ENCODE measurements around the gene KRT79. TPM values are rescaled to one million over a fixed set of nuclear protein-coding genes. Genes with fewer than 3 reads are reported as not detected.

The KRT79 gene
- total and polyA plus RNA-seq, 2 experiments from 2014 or later: 0.07 TPM; not detected in 1

DNA sequence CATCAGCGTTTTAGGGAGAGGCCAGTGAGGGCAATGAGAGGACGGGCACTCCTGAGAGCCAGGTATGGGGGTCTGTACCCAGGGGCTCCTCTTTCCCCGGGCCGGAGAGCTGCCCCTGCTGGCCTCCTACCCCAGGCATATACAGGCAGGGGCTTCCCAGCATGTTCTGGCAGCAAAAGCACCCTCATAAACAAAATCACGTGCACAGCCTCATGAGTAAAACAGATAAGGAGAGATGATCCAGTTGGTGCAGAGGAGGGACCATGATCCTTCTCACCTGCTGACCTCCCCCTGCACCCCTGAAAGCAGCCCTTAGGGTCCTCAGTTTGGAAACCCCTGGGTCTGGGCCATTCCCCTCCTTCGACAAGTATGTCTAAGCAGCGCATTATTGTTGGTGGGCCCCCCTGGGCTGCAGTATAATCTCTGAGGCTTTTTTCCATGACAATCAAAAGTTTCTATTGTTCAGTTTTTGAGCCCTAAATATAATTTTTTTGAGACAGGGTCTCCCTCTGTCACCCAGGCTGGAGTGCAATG is 15.2 kb downstream of the KRT79 start:
- H3K27ac ChIP-seq: no peak overlapping the region
- peaks cover 6% of the 10 kb centered on the region for H3K27me3 ChIP-seq
- no peaks in the 10 kb centered on the region for H3K36me3 ChIP-seq (replicated peaks; ENCODE audit: insufficient read depth, low read depth)
- WGBS (ENCODE audit: low lambda C conversion rate, missing lambda C conversion rate): 57% methylated on average over 7 of the region's 7 CpGs
- H2AFZ ChIP-seq: no peak overlapping the region
- H3K9me2 ChIP-seq (replicated peaks; ENCODE audit: insufficient read depth): no peaks in the 10 kb centered on the region
- peaks cover 20% of the 10 kb centered on the region for H3K4me1 ChIP-seq (ENCODE audit: insufficient read depth)
- DNase-seq (ENCODE audit: low spot score): peak; percentile 44
- TF ChIP-seq, protein P1, sequence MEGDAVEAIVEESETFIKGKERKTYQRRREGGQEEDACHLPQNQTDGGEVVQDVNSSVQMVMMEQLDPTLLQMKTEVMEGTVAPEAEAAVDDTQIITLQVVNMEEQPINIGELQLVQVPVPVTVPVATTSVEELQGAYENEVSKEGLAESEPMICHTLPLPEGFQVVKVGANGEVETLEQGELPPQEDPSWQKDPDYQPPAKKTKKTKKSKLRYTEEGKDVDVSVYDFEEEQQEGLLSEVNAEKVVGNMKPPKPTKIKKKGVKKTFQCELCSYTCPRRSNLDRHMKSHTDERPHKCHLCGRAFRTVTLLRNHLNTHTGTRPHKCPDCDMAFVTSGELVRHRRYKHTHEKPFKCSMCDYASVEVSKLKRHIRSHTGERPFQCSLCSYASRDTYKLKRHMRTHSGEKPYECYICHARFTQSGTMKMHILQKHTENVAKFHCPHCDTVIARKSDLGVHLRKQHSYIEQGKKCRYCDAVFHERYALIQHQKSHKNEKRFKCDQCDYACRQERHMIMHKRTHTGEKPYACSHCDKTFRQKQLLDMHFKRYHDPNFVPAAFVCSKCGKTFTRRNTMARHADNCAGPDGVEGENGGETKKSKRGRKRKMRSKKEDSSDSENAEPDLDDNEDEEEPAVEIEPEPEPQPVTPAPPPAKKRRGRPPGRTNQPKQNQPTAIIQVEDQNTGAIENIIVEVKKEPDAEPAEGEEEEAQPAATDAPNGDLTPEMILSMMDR (IDR thresholded peaks at IDR 0.05; ENCODE audit: poor library complexity): no peak
- no peaks in the 10 kb centered on the region for H3K79me2 ChIP-seq
- no peaks in the 10 kb centered on the region for H4K20me1 ChIP-seq (ENCODE audit: insufficient read depth, poor library complexity, severe bottlenecking)
- no peaks in the 10 kb centered on the region for H3K9me3 ChIP-seq (ENCODE audit: low read depth)
- H3K4me3 ChIP-seq: no peak overlapping the region
- peak overlapping the region; percentile 45 for H3K4me2 ChIP-seq

DNA sequence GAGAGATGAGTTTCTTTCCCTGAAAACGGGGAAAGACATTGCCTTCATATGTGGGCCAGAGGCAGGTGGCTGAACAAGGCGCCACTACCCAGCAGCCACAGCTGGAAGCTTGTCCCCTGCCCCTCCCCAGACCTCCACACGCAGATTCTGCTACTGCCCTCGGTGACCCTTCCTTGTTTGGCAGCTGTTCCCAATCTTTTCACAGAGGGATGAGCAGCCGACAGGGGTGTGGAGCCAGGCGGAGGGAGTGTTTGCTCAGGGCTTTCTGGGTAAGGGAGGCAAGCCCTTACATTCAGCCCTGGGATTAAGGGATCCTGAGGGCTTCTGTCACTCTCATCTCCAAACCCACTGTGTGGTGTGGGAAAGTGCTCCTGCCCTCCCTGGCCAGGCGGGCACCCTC is 15.7 kb downstream of the KRT79 start:
- Histone ChIP-seq H3K9me2 (replicated peaks; ENCODE audit: insufficient read depth) (no peaks in the 10 kb centered on the region), H3K9me3 (ENCODE audit: low read depth) (no peaks in the 10 kb centered on the region), H2AFZ (no peak overlapping the region), H4K20me1 (ENCODE audit: insufficient read depth, poor library complexity, severe bottlenecking) (no peaks in the 10 kb centered on the region), H3K4me2 (peak overlapping the region; percentile 45), H3K27ac (no peak overlapping the region), H3K27me3 (peaks cover 6% of the 10 kb centered on the region), H3K4me3 (no peak overlapping the region), H3K79me2 (no peaks in the 10 kb centered on the region), H3K36me3 (replicated peaks; ENCODE audit: insufficient read depth, low read depth) (no peaks in the 10 kb centered on the region), H3K4me1 (ENCODE audit: insufficient read depth) (peaks cover 21% of the 10 kb centered on the region)
- TF ChIP-seq, protein P1 (IDR thresholded peaks at IDR 0.05; ENCODE audit: poor library complexity): no peak
- TF ChIP-seq EZH2phosphoT487 (IDR thresholded peaks at IDR 0.05; ENCODE audit: low read depth, severe bottlenecking, unreplicated experiment) (no peak), EZH2 (IDR thresholded peaks at IDR 0.05; ENCODE audit: borderline replicate concordance) (no peak)
- 20% methylated on average over 7 of the region's 7 CpGs for WGBS (ENCODE audit: low lambda C conversion rate, missing lambda C conversion rate)
- peak; percentile 29 for DNase-seq (ENCODE audit: low spot score)

DNA sequence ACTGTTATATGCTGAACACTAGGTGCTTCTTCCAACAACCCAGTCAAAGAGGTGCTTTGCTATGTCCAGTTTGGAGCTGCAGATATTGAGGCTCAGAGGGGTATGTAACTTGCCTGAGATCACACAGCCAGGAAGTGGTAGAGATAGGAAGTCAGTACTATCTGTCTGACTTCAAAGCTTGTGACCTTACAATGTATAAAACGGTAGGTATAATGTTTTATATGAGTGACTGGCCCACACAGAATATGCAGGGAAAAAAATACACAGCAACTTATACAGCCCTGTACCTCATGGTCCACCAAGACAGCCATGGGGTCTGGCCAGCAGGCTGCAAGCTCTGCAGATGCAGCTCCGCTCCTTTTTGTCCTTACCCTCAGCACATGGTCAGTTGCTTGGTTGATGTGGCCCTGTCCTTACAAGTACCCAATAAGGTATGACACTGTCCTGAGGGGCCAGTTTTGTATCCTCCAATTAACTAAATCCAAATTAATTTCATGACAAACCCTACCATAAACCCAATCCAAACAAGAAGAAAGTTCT is 16.3 kb downstream of the KRT79 start:
- H3K9me3 ChIP-seq (ENCODE audit: low read depth): no peaks in the 10 kb centered on the region
- 83% methylated on average over 2 of the region's 2 CpGs for WGBS (ENCODE audit: low lambda C conversion rate, missing lambda C conversion rate)
- TF ChIP-seq EZH2phosphoT487 (IDR thresholded peaks at IDR 0.05; ENCODE audit: low read depth, severe bottlenecking, unreplicated experiment) (no peak), EZH2 (IDR thresholded peaks at IDR 0.05; ENCODE audit: borderline replicate concordance) (no peak)
- TF ChIP-seq, protein P1 (IDR thresholded peaks at IDR 0.05; ENCODE audit: poor library complexity): no peak
- no peaks in the 10 kb centered on the region for H3K79me2 ChIP-seq
- no peaks in the 10 kb centered on the region for H3K9me2 ChIP-seq (replicated peaks; ENCODE audit: insufficient read depth)
- DNase-seq (ENCODE audit: low spot score): no peak
- H2AFZ ChIP-seq: no peak overlapping the region
- no peaks in the 10 kb centered on the region for H3K36me3 ChIP-seq (replicated peaks; ENCODE audit: insufficient read depth, low read depth)
- peaks cover 21% of the 10 kb centered on the region for H3K4me1 ChIP-seq (ENCODE audit: insufficient read depth)
- H3K4me3 ChIP-seq: no peak overlapping the region
- no peak overlapping the region for H3K4me2 ChIP-seq
- H3K27ac ChIP-seq: no peak overlapping the region
- H4K20me1 ChIP-seq (ENCODE audit: insufficient read depth, poor library complexity, severe bottlenecking): no peaks in the 10 kb centered on the region
- peaks cover 4% of the 10 kb centered on the region for H3K27me3 ChIP-seq
